Activated T-cell treated with anti-CD3 and anti-CD28 coated beads, Interleukin-2, amount 50 U/mL, for 48 hours (primary cell): Measurements from ENCODE around the gene NUDT10.

Source experiments
- DNase-seq, 2 experiments: peaks; one replicate each; pipeline ENCODE4 v3.0.0-alpha.2; 2020

The NUDT10 gene

GRCh38 chrX:51332188-51332942, at the start of gene NUDT10:
Gene NUDT10 (plus strand): TSS chrX:51332822. CDS start chrX:51332966, 144 bp downstream.
- DNase-seq, result peak; percentile 65 to 68

- DNase-seq, result no peak
These were observed 40.2 kb upstream of the NUDT10 start for GRCh38 chrX:51292421-51292820.

GRCh38 chrX:51296138-51296537, 36.5 kb upstream of the NUDT10 start:
- DNase-seq, result no peak

- DNase-seq, result no peak
These were observed 16.4 kb upstream of the NUDT10 start for GRCh38 chrX:51316271-51316670.

- peak; percentile 22 to 24 for DNase-seq
These were observed 542 bp downstream of the NUDT10 start for GRCh38 chrX:51332943-51333785.

- DNase-seq, result no peak
These were observed 1.7 kb downstream of the NUDT10 start for GRCh38 chrX:51334276-51334675.

- peak in 1 of 2 experiments; percentile 18 for DNase-seq
These were observed 4.0 kb downstream of the NUDT10 start for GRCh38 chrX:51336584-51336983.

- DNase-seq, result no peak
These were observed 28.6 kb downstream of the NUDT10 start for GRCh38 chrX:51361251-51361650.

- DNase-seq, result no peak
These were observed 44.0 kb downstream of the NUDT10 start for GRCh38 chrX:51376672-51377071.
